Lower leg skin (tissue), 4 donors: ENCODE results near the gene MFSD6L. TPM values are rescaled to one million over a fixed set of nuclear protein-coding genes. Genes with fewer than 3 reads are reported as not detected.

ENCODE experiments used
- DNase-seq, 2 donors: peaks; one replicate each; pipeline ENCODE4 v3.0.0-alpha.2; 2019; ENCODE audit warnings: low spot score in 2 of 2
- H3K4me3 ChIP-seq: fragments of 200-600 bp; sonication (generic); 2 replicates; pipeline ENCODE4 v1.5.1; 2017; ENCODE audit warnings: mild to moderate bottlenecking, low read depth; ENCODE audit not compliant: poor library complexity, severe bottlenecking
- CTCF ChIP-seq, 3 donors: fragments of 450-650 bp; IDR thresholded peaks; one replicate each; pipeline ENCODE4 v1.5.1; 2016; ENCODE audit warnings: antibody characterized with exemption in 3 of 3, mild to moderate bottlenecking in 3 of 3, moderate library complexity in 2 of 3
- POLR2A ChIP-seq, 2 donors: fragments of 450-650 bp; IDR thresholded peaks; one replicate each; pipeline ENCODE4 v1.6.1; 2016 to 2017; ENCODE audit warnings: antibody characterized with exemption in 2 of 2, mild to moderate bottlenecking in 1 of 2, moderate library complexity in 1 of 2
- WGBS, 2 donors: methylation state at CpG; one replicate each; pipeline ENCODE4 v1.1.5; 2018; 5-methylcytosine and 5-hydroxymethylcytosine counted together
- intact Hi-C: fragments of 100-400 bp; cut with DNase I; formaldehyde crosslinking; loops from one replicate; pipeline ENCODE4 v1.15.0; 2023; ENCODE audit warnings: low total_unique reads
- total RNA-seq, 4 donors: library from RNA; depleted of rRNA; stranded (reverse); fragments of >200 nt; gene quantifications; one replicate each; pipeline ENCODE4 v1.1.0, GENCODE V29; 2016

The MFSD6L gene
- total RNA-seq, 4 donors from 2014 or later, result 0.19 to 0.23 TPM; not detected in 2

DNA sequence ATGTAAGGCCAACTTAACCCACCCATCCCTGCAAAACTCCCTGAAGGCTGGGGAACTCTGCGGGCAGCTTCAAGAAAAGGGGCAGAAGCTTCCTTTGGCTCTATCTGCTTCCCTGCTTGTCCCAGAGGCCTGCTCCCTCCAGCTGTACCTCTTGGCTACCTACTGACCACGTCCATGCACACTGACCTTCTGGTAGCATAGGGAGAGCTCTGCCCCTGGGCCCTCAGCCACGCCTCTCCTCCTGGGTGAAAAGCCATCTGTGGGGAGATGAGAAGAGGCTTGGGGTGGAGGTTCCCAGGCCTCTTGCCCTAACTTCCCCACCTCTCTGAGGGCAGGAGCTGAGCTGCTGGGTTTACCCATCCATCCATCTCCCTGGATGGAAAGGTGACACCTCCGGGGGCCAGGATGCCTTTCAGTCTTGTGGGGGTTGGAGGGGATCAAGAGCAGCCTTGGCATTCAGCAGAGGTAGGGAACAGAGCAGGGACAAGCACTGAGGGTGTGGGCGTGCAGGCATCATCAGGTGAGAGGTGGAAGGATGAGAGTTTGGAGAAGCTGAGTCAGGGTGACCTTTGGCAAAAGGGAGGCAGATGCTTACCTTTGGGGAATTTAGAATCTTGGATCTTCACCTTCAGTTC is 23.4 kb upstream of the MFSD6L start:
- 76 to 83% methylated on average over 5 of the region's 5 CpGs for WGBS, 2 donors
- no peak for TF ChIP-seq POLR2A (IDR thresholded peaks at IDR 0.05)
- no peak for TF ChIP-seq CTCF (IDR thresholded peaks at IDR 0.05)
- intact Hi-C loops, result no loop called here
- peak; percentile 4 to 54 for DNase-seq
- no peak overlapping the region for H3K4me3 ChIP-seq

DNA sequence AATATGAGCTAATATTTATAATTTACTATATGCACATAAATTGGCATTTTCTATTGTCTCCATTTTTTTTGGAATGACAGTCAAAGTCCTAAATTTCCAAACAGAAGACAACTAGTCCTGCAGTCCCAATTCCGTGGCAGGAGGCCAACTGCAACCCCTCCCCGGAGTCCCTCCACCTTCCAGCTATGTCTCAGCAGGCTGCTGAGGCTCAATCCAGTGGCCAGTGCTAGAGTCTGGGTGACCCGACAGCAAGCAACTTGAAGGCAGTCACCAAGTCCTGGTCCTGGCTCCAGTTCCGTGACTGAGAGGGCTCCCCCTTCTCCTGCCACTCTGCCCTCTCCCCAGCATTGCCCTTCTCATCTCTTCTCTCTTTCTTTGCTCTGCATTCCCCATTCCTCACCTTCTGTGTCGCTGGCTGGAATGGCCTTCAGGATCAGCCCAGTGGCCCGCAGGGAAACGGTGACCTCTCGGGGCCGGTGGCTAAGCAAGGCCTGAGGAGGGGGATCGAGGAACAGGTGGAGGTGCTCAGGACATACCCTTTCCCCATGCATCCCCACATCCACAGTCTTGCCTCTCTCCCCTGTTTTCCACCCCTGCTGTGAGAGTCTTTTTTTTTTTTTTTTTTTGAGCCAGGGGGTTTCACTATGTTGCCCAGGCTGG is 22.4 kb upstream of the MFSD6L start:
- H3K4me3 ChIP-seq, result no peak overlapping the region
- DNase-seq, result peak; percentile 6 to 75
- WGBS, 2 donors, result 84 to 87% methylated on average over 10 of the region's 10 CpGs
- TF ChIP-seq CTCF (IDR thresholded peaks at IDR 0.05) (no peak), POLR2A (IDR thresholded peaks at IDR 0.05) (no peak)
- intact Hi-C loops, result no loop called here

DNA sequence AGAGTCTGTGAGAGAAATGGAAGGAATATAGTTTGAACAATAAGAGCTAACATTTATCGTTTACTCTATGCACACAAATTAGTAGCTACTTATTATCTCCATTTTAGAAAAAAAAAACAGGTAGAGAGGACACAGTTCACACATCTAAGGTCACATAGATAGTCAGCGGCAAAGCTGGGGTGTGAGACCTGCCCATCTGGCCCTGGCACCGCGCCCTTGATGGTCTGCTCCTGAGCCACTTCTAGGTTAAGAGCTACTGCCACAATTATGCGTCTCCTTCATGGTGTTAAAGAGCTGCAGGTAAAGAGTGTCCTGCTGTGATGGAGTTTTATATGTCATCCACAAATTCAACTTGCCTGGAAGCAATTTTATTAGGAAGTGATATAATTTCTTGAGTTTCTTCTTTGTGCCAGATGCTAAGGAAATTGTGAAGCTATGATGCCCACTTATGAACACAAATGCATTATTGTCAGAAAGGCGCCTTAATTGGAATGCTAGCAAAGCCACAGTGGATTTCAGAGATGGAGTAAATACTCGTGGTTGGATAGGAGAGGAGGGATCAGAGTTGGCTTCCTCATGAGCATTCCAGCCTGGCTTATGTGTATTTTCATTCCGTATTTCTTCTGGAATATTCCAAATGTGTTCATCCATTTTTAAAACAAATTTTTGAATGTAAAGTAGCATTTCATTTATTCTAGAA is 21.3 kb upstream of the MFSD6L start:
- intact Hi-C loops, result no loop called here
- TF ChIP-seq CTCF (IDR thresholded peaks at IDR 0.05) (no peak), POLR2A (IDR thresholded peaks at IDR 0.05) (no peak)
- DNase-seq, result peak in 1 of 2 donors; percentile 54
- no peak overlapping the region for H3K4me3 ChIP-seq
- WGBS, 2 donors, result 65 to 70% methylated on average over 8 of the region's 8 CpGs

DNA sequence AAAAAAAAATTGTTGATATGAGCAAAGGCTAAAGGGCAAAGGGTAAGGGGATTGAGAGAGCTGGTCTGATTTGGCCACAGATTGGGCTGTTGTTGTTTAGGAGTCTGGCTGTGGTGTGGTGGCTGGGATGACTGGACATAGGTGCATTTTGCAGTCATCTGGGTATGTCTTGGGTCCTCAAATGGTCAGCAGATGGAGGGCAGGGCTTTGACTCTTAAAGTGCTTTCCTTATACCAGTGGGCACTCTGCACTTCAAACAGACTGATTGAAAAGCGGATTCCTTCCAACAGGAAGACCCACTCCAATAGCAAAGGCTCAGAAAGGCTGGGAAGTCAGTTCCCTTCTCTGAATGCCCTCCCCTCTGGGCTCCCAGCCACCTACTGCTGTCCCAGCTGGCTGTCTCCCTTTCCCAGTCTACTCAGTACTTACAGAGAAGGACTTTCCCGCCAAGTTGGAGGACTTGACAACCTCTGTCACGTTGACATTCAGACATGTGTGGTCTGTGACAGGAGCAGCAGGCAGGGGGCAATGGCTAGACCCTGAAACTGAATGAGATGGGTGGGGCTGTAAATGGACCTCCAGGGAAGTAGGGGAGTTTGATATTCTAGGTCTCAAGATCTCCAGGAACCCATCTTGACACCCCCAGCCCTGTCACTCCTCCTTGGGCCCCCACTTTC is 19.6 kb upstream of the MFSD6L start:
- DNase-seq, result peak in 1 of 2 donors; percentile 72
- WGBS, 2 donors, result 34 to 56% methylated on average over 3 of the region's 3 CpGs
- intact Hi-C loops, result no loop called here
- no peak overlapping the region for H3K4me3 ChIP-seq
- TF ChIP-seq POLR2A (IDR thresholded peaks at IDR 0.05) (no peak), CTCF (IDR thresholded peaks at IDR 0.05) (no peak)

DNA sequence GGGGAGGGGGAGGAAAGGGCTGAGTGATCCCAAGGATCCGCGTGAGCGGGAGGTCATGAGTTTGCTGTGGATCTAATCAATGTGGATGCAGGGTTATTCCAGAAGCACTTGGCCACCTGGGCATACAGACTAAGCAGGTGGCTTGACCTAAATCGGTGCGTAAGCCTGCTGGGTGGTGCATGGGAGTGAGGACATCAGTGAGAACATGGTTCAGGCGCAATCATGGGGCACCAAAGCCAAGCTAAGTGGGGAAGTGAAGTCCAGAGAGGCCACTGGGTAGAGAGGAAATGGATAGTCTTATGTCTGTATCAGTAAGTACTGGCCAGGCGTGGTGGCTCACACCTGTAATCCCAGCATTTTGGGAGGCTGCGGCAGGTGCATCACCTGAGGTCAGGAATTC is 18.9 kb upstream of the MFSD6L start:
- TF ChIP-seq CTCF (IDR thresholded peaks at IDR 0.05) (no peak), POLR2A (IDR thresholded peaks at IDR 0.05) (no peak)
- intact Hi-C loops, result no loop called here
- no peak overlapping the region for H3K4me3 ChIP-seq
- 90 to 93% methylated on average over 8 of the region's 8 CpGs for WGBS, 2 donors
- DNase-seq, result peak in 1 of 2 donors; percentile 64
